A549 (cell line): ENCODE data around the gene ORC6. TPM values are rescaled to one million over a fixed set of nuclear protein-coding genes. Genes with fewer than 3 reads are reported as not detected.

Experiments
- ATAC-seq, 2 experiments: fragments of 200-7000 bp in 1 of 2; fragments of >200 bp in 1 of 2; cut with Nextera tagmentation in 1 of 2; cut with Tn5 transposase in 1 of 2; 3 replicates each; pipeline versions ENCODE4 v1.8.0 to v1.9.1; 2018 to 2020; ENCODE audit warnings: mild to moderate bottlenecking in 1 of 2, moderate library complexity in 1 of 2
- CTCF ChIA-PET: fragments of 300-600 bp; sonication (Branson Sonifier 250); formaldehyde crosslinking; extraction: SDS; loops from one replicate; lab custom pipeline; 2021; ENCODE audit warnings: antibody characterized with exemption, inconsistent platforms; lab: Yijun Ruan, JAX
- POLR2A ChIA-PET: fragments of 350-600 bp; formaldehyde crosslinking; extraction: SDS; loops from one replicate; lab custom pipeline; 2021; ENCODE audit warnings: antibody characterized with exemption, inconsistent platforms; lab: Yijun Ruan, JAX
- DNase-seq, 2 experiments: peaks; one replicate each; pipeline versions ENCODE4 v3.0.0 to v3.0.0-alpha.2; 2011 to 2016; ENCODE audit warnings: low read depth in 1 of 2, low spot score in 1 of 2
- FAIRE-seq: peaks from 2 replicates; lab custom pipeline; 2011; peaks lifted over from hg19 to GRCh38; lab: Jason Lieb, UNC
- H3K27ac ChIP-seq, 2 experiments: fragments of >200 bp; sonication (Bioruptor Twin); formaldehyde crosslinking; 3 replicates each; pipeline ENCODE4 v1.5.1; 2016 to 2017
- H3K4me1 ChIP-seq: fragments of >200 bp; sonication (Bioruptor Twin); formaldehyde crosslinking; 3 replicates; pipeline ENCODE4 v1.6.1; 2016
- H3K4me2 ChIP-seq: fragments of >200 bp; sonication (Bioruptor Twin); formaldehyde crosslinking; 3 replicates; pipeline ENCODE4 v1.6.1; 2016
- H3K4me3 ChIP-seq: fragments of >200 bp; sonication (Bioruptor Twin); formaldehyde crosslinking; 3 replicates; pipeline ENCODE4 v1.5.1; 2016
- H3K9me3 ChIP-seq: fragments of >200 bp; sonication (Bioruptor Twin); formaldehyde crosslinking; 3 replicates; pipeline ENCODE4 v1.6.1; 2016
- EP300 ChIP-seq, 2 experiments: fragments of >200 bp; sonication (Bioruptor Twin); formaldehyde crosslinking; IDR thresholded peaks; 2 replicates in 1 of 2; 3 replicates in 1 of 2; pipeline ENCODE4 v1.6.1; 2016 to 2017
- FOSL2 ChIP-seq, 2 experiments: fragments of 450-650 bp in 1 of 2; fragments of >200 bp in 1 of 2; sonication (Bioruptor Twin) in 1 of 2; formaldehyde crosslinking; IDR thresholded peaks; 2 replicates each; pipeline versions ENCODE4 v1.5.0 to v1.6.1; 2016 to 2020; ENCODE audit warnings: mild to moderate bottlenecking in 1 of 2, moderate library complexity in 1 of 2
- KDM1A ChIP-seq: fragments of 200-600 bp; sonication (generic); IDR thresholded peaks from 2 replicates; pipeline ENCODE4 v1.6.1; 2016; ENCODE audit warnings: low read depth, mild to moderate bottlenecking
- MYC ChIP-seq: IDR thresholded peaks from 2 replicates; pipeline ENCODE4 v1.6.1; 2012; ENCODE audit warnings: mild to moderate bottlenecking, inconsistent platforms, low read length, improper control_type of control experiment, borderline replicate concordance
- NPAS2 ChIP-seq: fragments of 250-450 bp; sonication (Bioruptor Pico); IDR thresholded peaks from 2 replicates; pipeline ENCODE4 v1.8.0; 2022; ENCODE audit warnings: mild to moderate bottlenecking, moderate library complexity, borderline replicate concordance
- NR3C1 ChIP-seq: fragments of >200 bp; sonication (Bioruptor Twin); formaldehyde crosslinking; IDR thresholded peaks from 3 replicates; pipeline ENCODE4 v1.6.1; 2017
- RAD21 ChIP-seq, 2 experiments: fragments of >200 bp in 1 of 2; sonication (Bioruptor Twin) in 1 of 2; formaldehyde crosslinking in 1 of 2; IDR thresholded peaks in 1 of 2; conservative IDR thresholded peaks in 1 of 2; 2 replicates in 1 of 2; 3 replicates in 1 of 2; pipeline ENCODE4 v1.6.1; 2012 to 2018; ENCODE audit warnings: inconsistent platforms in 1 of 2
- RNF2 ChIP-seq: fragments of 200-600 bp; sonication (generic); IDR thresholded peaks from 2 replicates; pipeline ENCODE4 v1.6.1; 2016; ENCODE audit warnings: low read depth, mild to moderate bottlenecking, antibody characterized with exemption, moderate library complexity, borderline replicate concordance
- TP53 ChIP-seq: fragments of 250-450 bp; sonication (Bioruptor Pico); IDR thresholded peaks from 2 replicates; pipeline ENCODE4 v1.5.0; 2021; ENCODE audit warnings: mild to moderate bottlenecking, moderate library complexity
- ZC3H11A ChIP-seq: fragments of 450-650 bp; IDR thresholded peaks from 2 replicates; pipeline ENCODE4 v1.6.1; 2014; ENCODE audit warnings: antibody characterized with exemption, mild to moderate bottlenecking
- ZFP36 ChIP-seq: fragments of 450-650 bp; IDR thresholded peaks from 2 replicates; pipeline ENCODE4 v1.6.1; 2014; ENCODE audit warnings: borderline replicate concordance; ENCODE audit not compliant: partially characterized antibody
- ZNF302 ChIP-seq: fragments of 250-450 bp; sonication (Bioruptor Pico); IDR thresholded peaks from 2 replicates; pipeline ENCODE4 v1.9.0; 2021; ENCODE audit warnings: inconsistent platforms, mild to moderate bottlenecking, moderate library complexity
- whole genome bisulfite sequencing: methylation state at CpG from one replicate; pipeline ENCODE4 v1.1.6; 2017; ENCODE audit errors: missing lambda C conversion rate; 5-methylcytosine and 5-hydroxymethylcytosine counted together
- polyA plus RNA-seq, 4 experiments: library from polyadenylated mRNA; depleted of rRNA in 3 of 4; stranded (reverse); fragments of >200 nt; fragmentation: RNase III in 1 of 4; extraction: RNeasy Plus Mini Kit Qiagen cat#74134 plus additional on column Dnase treatment in 1 of 4; gene quantifications; 2 replicates in 3 of 4; 3 replicates in 1 of 4; pipeline ENCODE4 v1.2.3, GENCODE V29; 2011 to 2017
- TF ChIP-seq, protein P1 (sequence below): fragments of 200-600 bp; sonication (generic); IDR thresholded peaks from 2 replicates; pipeline ENCODE4 v1.6.1; 2016; ENCODE audit warnings: antibody characterized with exemption, mild to moderate bottlenecking, moderate library complexity
- TF ChIP-seq, protein P2 (sequence below): fragments of 150-350 bp; IDR thresholded peaks from 2 replicates; pipeline ENCODE4 v1.6.1; 2014; ENCODE audit warnings: low read depth, mild to moderate bottlenecking, low read length
- TF ChIP-seq, protein P3 (sequence below): fragments of >200 bp; sonication (Bioruptor Twin); formaldehyde crosslinking; IDR thresholded peaks from 2 replicates; pipeline ENCODE4 v1.6.1; 2016
- TF ChIP-seq, protein P4 (sequence below): IDR thresholded peaks from 2 replicates; pipeline ENCODE4 v1.6.1; 2012
- TF ChIP-seq, protein P5 (sequence below): IDR thresholded peaks from 2 replicates; pipeline ENCODE4 v1.6.1; 2012; ENCODE audit warnings: low read depth, borderline replicate concordance
- TF ChIP-seq, protein P6 (sequence below): fragments of 450-650 bp; IDR thresholded peaks from 2 replicates; pipeline ENCODE4 v1.6.1; 2014; ENCODE audit warnings: antibody characterized with exemption

Gene ORC6
- polyA plus RNA-seq, 2 of the 4 experiments (the other 2 are of a cell fraction) = 35.0 to 44.5 TPM

DNA sequence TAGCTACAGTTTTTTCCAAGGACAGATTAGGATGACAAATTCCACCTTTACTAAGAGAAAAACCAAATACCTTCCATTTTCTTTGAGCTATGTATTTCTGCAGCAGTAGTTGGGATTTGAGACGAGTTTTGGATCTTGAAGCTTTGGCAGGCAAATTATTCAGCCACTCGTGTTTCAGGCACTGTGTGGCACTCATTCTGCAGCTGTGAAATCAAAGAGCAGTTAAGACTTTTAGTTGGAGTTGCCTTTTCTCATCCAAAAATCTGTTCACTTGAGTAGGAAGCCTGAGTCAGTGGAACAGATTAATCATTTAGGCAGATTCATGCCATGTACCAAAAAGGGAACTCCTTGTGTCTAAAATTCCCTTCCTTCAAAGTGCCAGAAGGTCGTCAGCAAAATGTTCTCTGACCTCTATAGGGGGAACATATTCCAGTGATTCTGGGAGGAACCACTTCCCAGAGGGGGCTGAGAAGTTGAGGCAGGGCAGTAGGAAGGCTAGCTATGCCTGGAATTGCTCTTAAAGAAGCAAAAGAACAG, 20.1 kb downstream of the ORC6 start (continued):
- TF ChIP-seq, protein P1, sequence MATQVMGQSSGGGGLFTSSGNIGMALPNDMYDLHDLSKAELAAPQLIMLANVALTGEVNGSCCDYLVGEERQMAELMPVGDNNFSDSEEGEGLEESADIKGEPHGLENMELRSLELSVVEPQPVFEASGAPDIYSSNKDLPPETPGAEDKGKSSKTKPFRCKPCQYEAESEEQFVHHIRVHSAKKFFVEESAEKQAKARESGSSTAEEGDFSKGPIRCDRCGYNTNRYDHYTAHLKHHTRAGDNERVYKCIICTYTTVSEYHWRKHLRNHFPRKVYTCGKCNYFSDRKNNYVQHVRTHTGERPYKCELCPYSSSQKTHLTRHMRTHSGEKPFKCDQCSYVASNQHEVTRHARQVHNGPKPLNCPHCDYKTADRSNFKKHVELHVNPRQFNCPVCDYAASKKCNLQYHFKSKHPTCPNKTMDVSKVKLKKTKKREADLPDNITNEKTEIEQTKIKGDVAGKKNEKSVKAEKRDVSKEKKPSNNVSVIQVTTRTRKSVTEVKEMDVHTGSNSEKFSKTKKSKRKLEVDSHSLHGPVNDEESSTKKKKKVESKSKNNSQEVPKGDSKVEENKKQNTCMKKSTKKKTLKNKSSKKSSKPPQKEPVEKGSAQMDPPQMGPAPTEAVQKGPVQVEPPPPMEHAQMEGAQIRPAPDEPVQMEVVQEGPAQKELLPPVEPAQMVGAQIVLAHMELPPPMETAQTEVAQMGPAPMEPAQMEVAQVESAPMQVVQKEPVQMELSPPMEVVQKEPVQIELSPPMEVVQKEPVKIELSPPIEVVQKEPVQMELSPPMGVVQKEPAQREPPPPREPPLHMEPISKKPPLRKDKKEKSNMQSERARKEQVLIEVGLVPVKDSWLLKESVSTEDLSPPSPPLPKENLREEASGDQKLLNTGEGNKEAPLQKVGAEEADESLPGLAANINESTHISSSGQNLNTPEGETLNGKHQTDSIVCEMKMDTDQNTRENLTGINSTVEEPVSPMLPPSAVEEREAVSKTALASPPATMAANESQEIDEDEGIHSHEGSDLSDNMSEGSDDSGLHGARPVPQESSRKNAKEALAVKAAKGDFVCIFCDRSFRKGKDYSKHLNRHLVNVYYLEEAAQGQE = no peak
- TF ChIP-seq, protein P2, sequence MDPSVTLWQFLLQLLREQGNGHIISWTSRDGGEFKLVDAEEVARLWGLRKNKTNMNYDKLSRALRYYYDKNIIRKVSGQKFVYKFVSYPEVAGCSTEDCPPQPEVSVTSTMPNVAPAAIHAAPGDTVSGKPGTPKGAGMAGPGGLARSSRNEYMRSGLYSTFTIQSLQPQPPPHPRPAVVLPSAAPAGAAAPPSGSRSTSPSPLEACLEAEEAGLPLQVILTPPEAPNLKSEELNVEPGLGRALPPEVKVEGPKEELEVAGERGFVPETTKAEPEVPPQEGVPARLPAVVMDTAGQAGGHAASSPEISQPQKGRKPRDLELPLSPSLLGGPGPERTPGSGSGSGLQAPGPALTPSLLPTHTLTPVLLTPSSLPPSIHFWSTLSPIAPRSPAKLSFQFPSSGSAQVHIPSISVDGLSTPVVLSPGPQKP = no peak
- no peak for TF ChIP-seq KDM1A
- TF ChIP-seq ZFP36 = no peak

DNA sequence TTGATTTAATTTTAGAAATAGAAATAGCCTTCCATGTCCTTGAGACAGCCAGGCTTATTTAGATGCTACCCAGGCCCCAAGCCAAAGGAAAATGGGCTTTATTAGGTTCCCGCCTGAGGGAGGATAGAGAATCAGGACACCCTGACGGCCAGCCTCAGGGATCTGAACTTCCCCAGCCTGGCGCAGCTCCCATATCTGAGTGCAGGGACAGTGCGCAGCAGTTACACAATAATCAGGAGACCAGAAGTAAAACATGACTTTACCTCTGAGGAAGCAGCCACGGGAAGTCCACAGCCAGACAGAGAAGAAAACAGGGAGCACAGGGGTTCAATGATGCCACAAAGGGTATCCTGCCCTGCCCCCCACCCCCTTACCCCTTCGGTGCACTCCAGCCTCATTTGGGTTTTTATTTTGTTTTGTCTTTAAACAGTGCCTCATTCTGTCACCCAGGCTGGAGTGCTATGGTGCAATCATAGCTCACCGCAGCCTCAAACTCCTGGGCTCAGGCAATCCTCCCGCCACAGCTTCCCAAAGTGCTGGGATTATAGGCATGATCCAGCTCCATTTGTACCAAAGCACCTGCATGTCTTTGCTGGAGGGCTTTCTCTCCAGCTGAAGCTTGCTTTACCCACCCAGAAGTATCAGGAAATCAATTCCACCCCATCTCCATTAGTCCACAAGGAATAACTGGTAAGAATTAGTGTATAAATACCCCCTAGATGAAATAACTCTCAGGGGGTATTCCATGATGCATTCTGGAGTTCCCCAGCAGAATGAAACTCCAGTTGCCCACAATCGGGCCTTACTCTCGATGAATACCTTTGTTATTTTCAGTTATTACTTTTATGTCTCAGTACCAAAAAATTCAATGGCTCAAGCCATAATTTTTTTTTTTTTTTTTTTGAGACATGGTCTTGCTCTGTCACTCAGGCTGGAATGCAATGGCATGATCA, 21.9 kb downstream of the ORC6 start:
- no peaks in the 10 kb centered on the region for H3K9me3 ChIP-seq
- POLR2A ChIA-PET = no interaction called here
- 74% methylated on average over 10 of the region's 10 CpGs for WGBS
- no peak overlapping the region for H3K4me3 ChIP-seq
- ATAC-seq (no peak), FAIRE-seq (no peak), DNase-seq (no peak)
- H3K27ac ChIP-seq = no peak overlapping the region
- TF ChIP-seq KDM1A (no peak), ZC3H11A (no peak), FOSL2 (IDR thresholded peaks at IDR 0.05) (no peak), FOSL2 (CRISPR knock-in tag; IDR thresholded peaks at IDR 0.05) (no peak), RNF2 (no peak), MYC (no peak), EP300 (IDR thresholded peaks at IDR 0.05) (no peak), RAD21 (conservative IDR thresholded peaks at IDR 0.05 in 1 of 2, IDR thresholded peaks at IDR 0.05 in 1 of 2) (no peak), NPAS2 (CRISPR knock-in tag) (no peak), ZNF302 (CRISPR knock-in tag) (no peak), NR3C1 (no peak), TP53 (CRISPR knock-in tag) (no peak)
- TF ChIP-seq, protein P3, sequence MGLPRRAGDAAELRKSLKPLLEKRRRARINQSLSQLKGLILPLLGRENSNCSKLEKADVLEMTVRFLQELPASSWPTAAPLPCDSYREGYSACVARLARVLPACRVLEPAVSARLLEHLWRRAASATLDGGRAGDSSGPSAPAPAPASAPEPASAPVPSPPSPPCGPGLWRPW = no peak
- TF ChIP-seq, protein P4, sequence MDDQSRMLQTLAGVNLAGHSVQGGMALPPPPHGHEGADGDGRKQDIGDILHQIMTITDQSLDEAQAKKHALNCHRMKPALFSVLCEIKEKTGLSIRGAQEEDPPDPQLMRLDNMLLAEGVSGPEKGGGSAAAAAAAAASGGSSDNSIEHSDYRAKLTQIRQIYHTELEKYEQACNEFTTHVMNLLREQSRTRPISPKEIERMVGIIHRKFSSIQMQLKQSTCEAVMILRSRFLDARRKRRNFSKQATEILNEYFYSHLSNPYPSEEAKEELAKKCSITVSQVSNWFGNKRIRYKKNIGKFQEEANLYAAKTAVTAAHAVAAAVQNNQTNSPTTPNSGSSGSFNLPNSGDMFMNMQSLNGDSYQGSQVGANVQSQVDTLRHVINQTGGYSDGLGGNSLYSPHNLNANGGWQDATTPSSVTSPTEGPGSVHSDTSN = no peak
- TF ChIP-seq, protein P5, sequence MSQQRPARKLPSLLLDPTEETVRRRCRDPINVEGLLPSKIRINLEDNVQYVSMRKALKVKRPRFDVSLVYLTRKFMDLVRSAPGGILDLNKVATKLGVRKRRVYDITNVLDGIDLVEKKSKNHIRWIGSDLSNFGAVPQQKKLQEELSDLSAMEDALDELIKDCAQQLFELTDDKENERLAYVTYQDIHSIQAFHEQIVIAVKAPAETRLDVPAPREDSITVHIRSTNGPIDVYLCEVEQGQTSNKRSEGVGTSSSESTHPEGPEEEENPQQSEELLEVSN = no peak
- TF ChIP-seq, protein P6, sequence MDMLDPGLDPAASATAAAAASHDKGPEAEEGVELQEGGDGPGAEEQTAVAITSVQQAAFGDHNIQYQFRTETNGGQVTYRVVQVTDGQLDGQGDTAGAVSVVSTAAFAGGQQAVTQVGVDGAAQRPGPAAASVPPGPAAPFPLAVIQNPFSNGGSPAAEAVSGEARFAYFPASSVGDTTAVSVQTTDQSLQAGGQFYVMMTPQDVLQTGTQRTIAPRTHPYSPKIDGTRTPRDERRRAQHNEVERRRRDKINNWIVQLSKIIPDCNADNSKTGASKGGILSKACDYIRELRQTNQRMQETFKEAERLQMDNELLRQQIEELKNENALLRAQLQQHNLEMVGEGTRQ = no peak
- CTCF ChIA-PET = no interaction called here
- no peaks in the 10 kb centered on the region for H3K4me1 ChIP-seq
- H3K4me2 ChIP-seq = no peak overlapping the region
